ENCODE data around the gene ARFIP1.

DNA sequence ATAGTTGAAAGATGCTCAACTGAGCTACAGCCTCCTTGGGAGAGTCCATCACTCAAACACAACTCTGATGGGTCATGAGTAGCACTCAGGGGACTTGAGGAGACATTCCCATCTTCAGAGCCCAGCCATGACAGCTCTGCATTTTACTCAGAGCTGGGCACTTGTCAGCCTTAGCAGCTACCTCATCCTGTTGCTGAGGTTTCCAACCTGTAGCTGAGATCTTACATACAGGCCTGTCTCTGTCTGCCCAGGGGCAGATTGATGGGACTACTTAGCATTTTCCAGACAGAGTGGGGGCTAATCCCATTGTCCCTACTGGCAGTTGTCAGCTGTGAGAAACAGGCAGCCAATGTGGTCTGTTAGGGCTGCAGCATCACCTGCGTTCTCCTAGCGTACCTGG is 159.9 kb downstream of the ARFIP1 start:
- TF ChIP-seq, protein P1, sequence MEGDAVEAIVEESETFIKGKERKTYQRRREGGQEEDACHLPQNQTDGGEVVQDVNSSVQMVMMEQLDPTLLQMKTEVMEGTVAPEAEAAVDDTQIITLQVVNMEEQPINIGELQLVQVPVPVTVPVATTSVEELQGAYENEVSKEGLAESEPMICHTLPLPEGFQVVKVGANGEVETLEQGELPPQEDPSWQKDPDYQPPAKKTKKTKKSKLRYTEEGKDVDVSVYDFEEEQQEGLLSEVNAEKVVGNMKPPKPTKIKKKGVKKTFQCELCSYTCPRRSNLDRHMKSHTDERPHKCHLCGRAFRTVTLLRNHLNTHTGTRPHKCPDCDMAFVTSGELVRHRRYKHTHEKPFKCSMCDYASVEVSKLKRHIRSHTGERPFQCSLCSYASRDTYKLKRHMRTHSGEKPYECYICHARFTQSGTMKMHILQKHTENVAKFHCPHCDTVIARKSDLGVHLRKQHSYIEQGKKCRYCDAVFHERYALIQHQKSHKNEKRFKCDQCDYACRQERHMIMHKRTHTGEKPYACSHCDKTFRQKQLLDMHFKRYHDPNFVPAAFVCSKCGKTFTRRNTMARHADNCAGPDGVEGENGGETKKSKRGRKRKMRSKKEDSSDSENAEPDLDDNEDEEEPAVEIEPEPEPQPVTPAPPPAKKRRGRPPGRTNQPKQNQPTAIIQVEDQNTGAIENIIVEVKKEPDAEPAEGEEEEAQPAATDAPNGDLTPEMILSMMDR (IDR thresholded peaks at IDR 0.05 in 2 of 3, conservative IDR thresholded peaks at IDR 0.05 in 1 of 3; ENCODE audit: borderline replicate concordance in 1 of 3, insufficient read depth in 1 of 3, low read depth in 2 of 3, low read length in 2 of 3), result no peak
- TF ChIP-seq, protein P2, sequence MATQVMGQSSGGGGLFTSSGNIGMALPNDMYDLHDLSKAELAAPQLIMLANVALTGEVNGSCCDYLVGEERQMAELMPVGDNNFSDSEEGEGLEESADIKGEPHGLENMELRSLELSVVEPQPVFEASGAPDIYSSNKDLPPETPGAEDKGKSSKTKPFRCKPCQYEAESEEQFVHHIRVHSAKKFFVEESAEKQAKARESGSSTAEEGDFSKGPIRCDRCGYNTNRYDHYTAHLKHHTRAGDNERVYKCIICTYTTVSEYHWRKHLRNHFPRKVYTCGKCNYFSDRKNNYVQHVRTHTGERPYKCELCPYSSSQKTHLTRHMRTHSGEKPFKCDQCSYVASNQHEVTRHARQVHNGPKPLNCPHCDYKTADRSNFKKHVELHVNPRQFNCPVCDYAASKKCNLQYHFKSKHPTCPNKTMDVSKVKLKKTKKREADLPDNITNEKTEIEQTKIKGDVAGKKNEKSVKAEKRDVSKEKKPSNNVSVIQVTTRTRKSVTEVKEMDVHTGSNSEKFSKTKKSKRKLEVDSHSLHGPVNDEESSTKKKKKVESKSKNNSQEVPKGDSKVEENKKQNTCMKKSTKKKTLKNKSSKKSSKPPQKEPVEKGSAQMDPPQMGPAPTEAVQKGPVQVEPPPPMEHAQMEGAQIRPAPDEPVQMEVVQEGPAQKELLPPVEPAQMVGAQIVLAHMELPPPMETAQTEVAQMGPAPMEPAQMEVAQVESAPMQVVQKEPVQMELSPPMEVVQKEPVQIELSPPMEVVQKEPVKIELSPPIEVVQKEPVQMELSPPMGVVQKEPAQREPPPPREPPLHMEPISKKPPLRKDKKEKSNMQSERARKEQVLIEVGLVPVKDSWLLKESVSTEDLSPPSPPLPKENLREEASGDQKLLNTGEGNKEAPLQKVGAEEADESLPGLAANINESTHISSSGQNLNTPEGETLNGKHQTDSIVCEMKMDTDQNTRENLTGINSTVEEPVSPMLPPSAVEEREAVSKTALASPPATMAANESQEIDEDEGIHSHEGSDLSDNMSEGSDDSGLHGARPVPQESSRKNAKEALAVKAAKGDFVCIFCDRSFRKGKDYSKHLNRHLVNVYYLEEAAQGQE (IDR thresholded peaks at IDR 0.05; ENCODE audit: low read depth), result no peak
- no peak for TF ChIP-seq SRF (IDR thresholded peaks at IDR 0.05; ENCODE audit: low read depth)
- TF ChIP-seq SP1 (IDR thresholded peaks at IDR 0.05; ENCODE audit: low read depth), result no peak
- TF ChIP-seq CEBPB (IDR thresholded peaks at IDR 0.05; ENCODE audit: low read depth), result no peak
- TF ChIP-seq POLR2AphosphoS5 (IDR thresholded peaks at IDR 0.05; ENCODE audit: low read depth, low read length), result no peak
- TF ChIP-seq POLR2A (IDR thresholded peaks at IDR 0.05; ENCODE audit: borderline replicate concordance, extremely low read depth, insufficient read depth, insufficient read length), result no peak
- no peak for TF ChIP-seq YY1 (IDR thresholded peaks at IDR 0.05; ENCODE audit: extremely low read depth, insufficient replicate concordance, low read depth, low read length)
- no peak for TF ChIP-seq EZH2 (IDR thresholded peaks at IDR 0.05)
- TF ChIP-seq JUND (IDR thresholded peaks at IDR 0.05), result no peak
- TF ChIP-seq ZNF274 (IDR thresholded peaks at IDR 0.05; ENCODE audit: low read depth, low read length), result no peak
- TF ChIP-seq EZH2phosphoT487 (IDR thresholded peaks at IDR 0.05; ENCODE audit: borderline replicate concordance), result no peak
- TF ChIP-seq ELF1 (IDR thresholded peaks at IDR 0.05; ENCODE audit: borderline replicate concordance, low read depth), result no peak
- no peak for TF ChIP-seq TCF7L2 (IDR thresholded peaks at IDR 0.05; ENCODE audit: borderline replicate concordance, extremely low read depth, insufficient read depth, insufficient read length)
